HG02798 (cell line): Measurements from ENCODE around the gene RELT.

Experiments
- ATAC-seq: cut with Tn5 transposase; IDR thresholded peaks from one replicate; pipeline ENCODE4 v1.9.1; 2021; ENCODE audit warnings: mild to moderate bottlenecking; ENCODE audit not compliant: unreplicated experiment, poor library complexity

Gene RELT, protein sequence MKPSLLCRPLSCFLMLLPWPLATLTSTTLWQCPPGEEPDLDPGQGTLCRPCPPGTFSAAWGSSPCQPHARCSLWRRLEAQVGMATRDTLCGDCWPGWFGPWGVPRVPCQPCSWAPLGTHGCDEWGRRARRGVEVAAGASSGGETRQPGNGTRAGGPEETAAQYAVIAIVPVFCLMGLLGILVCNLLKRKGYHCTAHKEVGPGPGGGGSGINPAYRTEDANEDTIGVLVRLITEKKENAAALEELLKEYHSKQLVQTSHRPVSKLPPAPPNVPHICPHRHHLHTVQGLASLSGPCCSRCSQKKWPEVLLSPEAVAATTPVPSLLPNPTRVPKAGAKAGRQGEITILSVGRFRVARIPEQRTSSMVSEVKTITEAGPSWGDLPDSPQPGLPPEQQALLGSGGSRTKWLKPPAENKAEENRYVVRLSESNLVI

DNA sequence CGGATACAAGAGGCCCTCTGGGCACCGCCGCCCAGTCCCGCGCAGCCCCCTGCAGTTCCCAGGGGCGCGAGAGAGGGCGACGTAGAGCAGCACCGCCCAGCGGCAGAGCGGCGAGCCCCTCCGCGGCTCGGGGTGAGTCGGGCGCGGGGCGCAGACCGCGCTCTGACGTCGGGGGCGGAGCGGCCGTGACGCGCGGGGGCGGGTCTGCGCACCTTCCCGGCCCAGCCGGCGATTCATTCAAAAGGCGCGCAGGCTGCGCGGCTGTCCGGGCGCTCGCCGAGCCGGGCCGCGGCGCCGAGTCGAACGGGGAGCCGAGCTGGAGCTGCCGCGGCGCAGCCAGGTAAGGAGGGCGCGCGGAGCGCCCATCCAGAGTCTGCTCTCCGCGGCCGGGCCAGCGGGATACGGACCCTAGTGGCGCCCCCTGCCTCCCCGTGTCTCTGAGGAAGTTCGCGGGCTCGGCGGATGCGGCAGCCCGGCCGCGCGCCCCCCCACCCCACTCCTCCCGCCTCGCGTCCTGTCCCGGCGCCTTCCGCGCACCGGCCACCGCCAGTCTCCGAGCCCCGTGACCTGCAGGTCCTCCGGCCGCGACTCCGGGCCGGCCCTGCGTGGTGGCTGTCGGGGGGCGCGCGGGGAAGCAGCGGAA lies at the start of gene RELT:
Gene RELT (plus strand): TSS at position 240 of the 643 bp plus-strand sequence. CDS start 12,738 bp downstream, outside the sequence.
- ATAC-seq = peak; percentile 83

DNA sequence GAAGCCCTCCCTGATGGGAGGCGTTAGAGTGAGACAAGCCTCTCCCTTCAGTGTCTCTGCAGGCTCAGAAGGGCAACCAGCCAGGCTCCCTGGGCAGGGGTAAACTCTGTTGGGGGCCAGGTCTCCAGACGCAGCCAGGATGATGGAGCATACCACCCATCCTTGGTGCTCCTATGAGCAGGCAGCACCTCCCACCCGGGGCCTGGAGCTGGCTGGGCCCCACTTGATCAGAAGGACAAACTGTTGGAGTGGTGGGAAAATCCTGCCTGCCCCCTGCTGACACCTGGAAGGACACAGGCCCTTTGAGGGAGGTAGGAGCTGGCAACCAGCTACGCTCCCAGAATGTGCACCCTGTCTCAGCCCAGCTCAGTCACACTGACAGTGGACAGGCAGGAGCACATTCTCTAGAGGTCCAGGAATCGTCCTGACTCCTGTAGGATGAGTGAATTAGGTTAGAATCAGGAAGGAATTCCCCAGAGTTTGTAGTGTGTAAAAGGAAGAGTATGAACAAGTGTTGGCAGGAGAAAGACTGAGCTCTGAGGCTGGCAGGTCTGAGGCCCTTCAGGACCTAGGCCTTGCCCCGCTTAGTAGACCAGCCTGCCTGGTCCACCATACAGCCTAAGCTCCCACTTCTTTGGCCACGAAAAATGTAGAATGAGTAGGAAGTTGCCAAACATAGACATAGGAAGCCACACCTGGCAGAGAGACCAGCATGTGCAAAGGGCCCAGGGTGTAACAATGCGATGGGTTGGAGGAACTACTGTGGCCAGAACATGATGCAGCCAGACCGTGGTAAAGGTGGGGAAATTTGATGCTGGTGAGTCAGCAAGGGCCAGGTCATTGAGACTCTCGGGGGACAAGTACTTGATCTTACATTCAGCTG lies 49.0 kb upstream of the RELT start:
- peak; percentile 41 for ATAC-seq

DNA sequence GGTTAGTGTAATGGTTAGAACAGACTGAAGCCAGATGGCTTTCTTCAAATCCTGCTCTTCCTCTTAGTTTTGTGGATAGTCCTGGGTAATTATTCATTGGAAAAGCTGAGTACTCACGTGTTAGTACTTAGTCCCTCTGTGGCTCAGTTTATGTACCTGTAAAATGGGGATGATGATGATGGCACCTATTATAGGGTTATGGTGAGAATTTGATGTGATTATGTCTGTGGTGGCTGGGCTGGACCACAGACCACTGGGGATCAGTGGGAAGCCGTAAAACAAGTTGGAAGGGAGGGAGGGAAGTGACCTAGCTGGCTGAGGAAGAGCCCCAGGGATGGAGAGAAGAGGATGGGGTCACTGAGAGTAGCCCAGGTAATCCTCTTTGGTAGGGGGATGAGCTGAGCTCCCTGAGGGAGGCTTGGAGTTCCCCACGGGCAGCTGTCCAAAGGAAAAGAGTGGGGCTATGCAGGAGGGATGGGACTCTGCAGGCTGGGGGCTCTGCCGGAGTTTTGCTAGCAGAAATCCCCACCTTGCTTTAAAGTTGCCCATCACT lies 48.3 kb upstream of the RELT start:
- no peak for ATAC-seq

GRCh38 chr11:73330569-73331093 lies 45.6 kb upstream of the RELT start:
- no peak for ATAC-seq

GRCh38 chr11:73331138-73331916 lies 44.9 kb upstream of the RELT start:
- ATAC-seq = no peak

- no peak for ATAC-seq
These were observed 43.0 kb upstream of the RELT start for GRCh38 chr11:73333173-73333572.

DNA sequence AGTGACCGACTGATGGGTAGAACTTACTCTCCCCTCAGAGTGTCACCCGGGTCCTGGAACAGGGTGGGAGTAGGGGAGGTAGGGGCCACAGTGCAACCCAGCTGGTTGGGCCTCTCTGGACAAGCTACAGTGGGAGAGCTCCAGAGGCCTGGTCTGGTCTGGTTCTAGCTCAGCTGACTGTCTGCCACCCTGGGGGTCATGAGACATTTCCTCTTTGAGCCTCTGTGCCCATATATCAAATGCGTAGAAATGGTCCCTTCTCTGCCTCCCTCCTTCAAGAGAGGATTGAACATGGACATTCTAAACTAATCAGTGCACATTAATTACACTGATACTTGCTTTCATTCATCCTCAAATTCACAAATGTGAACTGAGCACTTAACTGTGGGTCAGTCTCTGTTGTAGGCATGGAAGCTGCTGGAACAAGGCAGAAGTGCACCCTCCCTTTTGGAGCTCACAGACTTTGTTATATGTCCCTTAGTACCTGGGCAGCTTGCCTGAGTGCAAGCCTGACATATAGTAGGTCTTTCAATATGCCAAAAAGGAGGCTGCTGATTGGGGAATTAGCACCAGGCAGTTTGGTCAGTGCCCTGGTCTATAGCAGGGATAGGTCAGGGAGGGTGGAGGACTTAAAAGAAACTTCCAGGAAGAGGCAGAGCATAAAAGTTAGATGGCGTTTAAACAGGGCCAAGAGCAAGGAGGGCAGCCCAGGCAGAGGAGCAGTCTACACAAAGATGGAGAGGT lies 42.4 kb upstream of the RELT start:
- no peak for ATAC-seq

DNA sequence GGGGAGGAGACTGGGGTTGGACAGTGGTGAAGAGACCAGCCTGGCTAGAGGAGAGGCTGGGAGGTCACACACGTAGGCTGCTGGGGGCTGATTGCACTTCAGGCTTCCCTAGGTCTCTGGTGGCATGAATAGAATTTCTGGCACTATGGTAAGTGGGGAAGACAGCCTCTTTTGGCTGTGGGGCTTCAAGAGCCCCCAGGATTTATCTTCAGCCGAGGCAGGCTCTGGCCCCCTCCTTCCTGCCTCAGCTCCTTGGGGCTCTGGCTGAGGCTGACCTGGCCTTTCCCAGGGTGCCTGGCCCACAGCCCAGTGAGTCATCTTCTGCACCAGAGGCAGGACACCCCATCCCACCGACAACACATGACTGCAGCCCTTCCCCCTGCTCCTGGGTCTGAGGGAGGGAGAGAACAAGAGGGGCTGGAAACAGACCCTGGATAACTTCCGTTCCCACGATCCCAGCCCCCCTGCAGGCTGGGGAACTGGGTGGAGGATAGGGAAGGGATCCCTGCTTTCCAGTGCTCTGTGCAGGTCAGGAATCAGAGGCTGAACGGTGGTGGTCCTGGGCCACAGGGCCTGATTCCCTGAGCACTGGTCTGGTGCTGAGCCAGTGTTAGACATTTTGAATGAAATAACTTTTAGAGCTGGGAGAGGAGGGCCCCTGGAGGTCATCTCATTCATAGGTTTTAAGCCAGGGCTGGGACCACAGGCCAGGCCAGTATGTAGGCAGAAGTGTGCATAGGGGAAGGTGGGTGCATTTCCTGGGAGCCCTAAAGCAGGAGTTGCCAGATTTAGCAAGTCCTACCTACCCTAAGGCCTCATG lies 41.6 kb upstream of the RELT start:
- ATAC-seq = no peak

GRCh38 chr11:73335204-73335923 lies 40.8 kb upstream of the RELT start:
- no peak for ATAC-seq

DNA sequence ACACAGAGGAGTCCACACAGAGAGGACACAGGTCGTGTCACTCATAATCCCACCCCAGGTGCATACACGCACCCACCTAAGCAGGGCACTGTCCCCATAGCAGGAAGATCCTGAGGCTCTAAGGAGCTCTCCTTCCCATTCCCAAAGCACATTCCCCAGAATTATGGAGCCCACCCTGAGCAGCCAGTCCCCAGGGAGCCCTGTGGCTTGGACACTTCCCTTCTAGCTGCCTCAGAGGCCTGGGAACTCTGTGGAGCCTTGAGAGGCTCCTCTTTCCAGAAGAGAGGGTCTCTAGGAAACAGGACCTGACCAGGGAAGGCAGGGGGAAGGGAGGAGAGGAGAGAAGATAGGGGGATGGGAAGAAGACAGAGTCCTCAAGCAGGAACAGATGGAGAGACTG lies 38.4 kb upstream of the RELT start:
- no peak for ATAC-seq

DNA sequence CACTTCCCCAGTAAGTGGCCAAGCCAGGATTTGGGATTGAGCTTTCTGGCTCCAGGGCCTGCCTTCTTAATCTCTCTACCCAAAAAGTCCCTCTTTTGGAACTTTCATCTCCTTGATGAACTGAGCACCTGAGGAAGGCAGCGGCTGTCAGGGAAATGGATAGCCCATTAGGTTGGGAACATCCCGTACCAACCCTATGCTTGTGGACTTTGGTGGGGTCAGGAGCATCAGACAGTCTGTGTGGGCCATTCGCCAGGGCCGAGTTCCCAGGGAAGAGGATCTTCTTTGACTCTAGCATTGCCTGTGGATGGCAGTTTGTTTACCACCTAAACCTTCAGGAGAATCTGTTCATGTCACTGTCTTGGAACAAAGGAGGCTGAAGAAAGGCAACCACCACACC lies 37.9 kb upstream of the RELT start:
- no peak for ATAC-seq

DNA sequence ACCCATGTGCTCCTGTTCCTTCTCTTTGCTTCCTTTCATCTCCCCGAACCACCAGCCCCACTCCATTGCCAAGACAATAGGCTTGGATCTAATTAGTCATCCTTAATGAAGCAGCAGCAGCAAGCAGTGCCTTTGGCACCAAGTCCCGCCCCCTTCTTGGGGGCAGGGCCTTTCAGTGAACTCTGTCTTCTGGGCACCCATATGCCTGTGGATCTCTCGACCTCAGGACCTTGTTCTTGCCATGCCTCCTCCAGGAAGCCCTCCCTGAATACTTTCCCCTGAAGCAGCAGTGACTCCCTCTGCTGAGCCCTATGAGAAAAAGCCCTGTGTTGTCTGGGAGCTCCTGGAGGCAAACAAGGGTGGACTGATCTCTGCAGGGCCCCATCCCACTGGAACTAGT lies 36.0 kb upstream of the RELT start:
- ATAC-seq = no peak

DNA sequence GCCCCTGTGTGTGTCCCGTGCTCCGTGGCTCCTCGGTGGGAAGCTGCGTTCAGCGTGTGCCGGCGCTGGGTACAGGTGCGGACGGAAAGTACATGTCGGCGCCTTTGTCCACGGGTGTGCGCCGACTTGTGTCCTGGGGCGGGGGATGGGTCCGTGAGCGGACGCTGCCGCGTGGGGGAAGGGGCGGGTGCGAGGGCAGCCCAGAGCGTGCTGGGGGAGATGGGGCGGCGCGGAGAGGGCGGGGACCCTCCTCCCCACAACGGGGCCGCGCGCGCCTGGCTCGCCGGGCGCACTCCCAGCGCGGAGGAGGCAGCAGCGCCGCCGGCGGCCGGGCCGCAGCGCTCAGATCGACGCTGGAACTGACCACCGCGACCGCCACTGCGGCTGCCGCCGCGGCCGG lies 33.6 kb upstream of the RELT start:
- ATAC-seq = no peak

GRCh38 chr11:73343076-73343873 lies 32.9 kb upstream of the RELT start:
- no peak for ATAC-seq

- ATAC-seq = no peak
These were observed 32.0 kb upstream of the RELT start for GRCh38 chr11:73344191-73344607.

DNA sequence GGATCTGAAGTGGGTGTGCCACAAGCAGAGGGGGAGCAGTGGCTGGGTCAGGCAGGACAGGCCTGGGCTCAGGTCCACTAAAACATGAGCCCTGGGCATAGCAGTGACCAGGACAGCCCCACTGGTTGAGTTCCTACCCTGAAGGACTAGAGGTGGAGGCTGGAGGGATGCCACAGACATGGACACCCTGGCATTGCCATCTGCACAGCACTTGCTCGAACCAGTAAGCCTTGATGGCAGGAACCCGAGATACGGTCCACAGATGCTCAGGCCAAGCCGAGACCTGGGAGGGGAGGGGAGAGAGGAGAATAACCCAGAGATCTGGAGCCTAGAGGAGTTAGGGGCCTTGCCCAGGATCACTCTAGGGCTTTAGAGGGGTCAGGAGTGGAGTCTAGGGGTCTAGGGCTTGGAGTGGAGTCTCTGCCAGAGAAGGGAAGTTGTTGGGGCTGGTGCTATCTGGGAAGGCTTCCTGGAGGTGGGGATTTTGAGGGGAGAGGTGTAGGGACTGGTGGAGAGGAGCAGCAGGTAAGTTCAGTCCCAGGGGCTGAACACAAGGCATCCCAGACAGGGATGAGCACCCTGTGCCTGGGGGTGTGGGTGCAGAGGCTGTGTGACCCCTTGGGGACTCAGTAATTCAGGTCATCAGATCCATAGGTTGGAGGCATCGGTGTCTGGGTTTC lies 30.6 kb upstream of the RELT start:
- no peak for ATAC-seq
